Neural crest cell (in vitro differentiated cells): ENCODE results near the gene FUZ. TPM values are rescaled to one million over a fixed set of nuclear protein-coding genes. Genes with fewer than 3 reads are reported as not detected.

Source experiments
- DNase-seq: peaks from one replicate; pipeline ENCODE4 v3.0.0; 2021; ENCODE audit warnings: low read depth, mixed read lengths, low spot score
- H3K27ac Mint-ChIP-seq: one replicate; pipeline ENCODE4 v1.8.0; 2021; ENCODE audit warnings: mild to moderate bottlenecking, mixed read lengths; ENCODE audit not compliant: unreplicated experiment
- H3K27me3 Mint-ChIP-seq: 2 replicates; pipeline ENCODE4 v1.8.0; 2021; ENCODE audit warnings: low read depth, mild to moderate bottlenecking, mixed read lengths
- H3K36me3 Mint-ChIP-seq: 2 replicates; pipeline ENCODE4 v1.8.0; 2021; ENCODE audit warnings: low read depth, mild to moderate bottlenecking, mixed read lengths
- H3K4me1 Mint-ChIP-seq: 2 replicates; pipeline ENCODE4 v1.8.0; 2021; ENCODE audit warnings: mixed read lengths
- H3K4me3 Mint-ChIP-seq: one replicate; pipeline ENCODE4 v1.8.0; 2021; ENCODE audit warnings: mild to moderate bottlenecking, mixed read lengths
- H3K9me3 Mint-ChIP-seq: 2 replicates; pipeline ENCODE4 v1.8.0; 2021; ENCODE audit warnings: mixed read lengths
- CTCF ChIP-seq: fragments of 200-600 bp; sonication (generic); conservative IDR thresholded peaks from 2 replicates; pipeline ENCODE4 v1.5.0; 2021; ENCODE audit warnings: antibody characterized with exemption, mild to moderate bottlenecking
- total RNA-seq: library from RNA; stranded (reverse); gene quantifications from 2 replicates; pipeline ENCODE4 v1.2.1, GENCODE V29; 2021

FUZ gene
- total RNA-seq, 1 donor from 2014 or later = 38.0 TPM

GRCh38 chr19:49800771-49801170, 12.3 kb downstream of the FUZ start:
- DNase-seq = no peak
- Mint-ChIP-seq H3K27ac (no peak overlapping the region), H3K4me3 (peak overlapping the region; percentile 57), H3K9me3 (no peaks in the 10 kb centered on the region), H3K36me3 (peaks cover 7% of the 10 kb centered on the region), H3K4me1 (peaks cover 4% of the 10 kb centered on the region), H3K27me3 (no peaks in the 10 kb centered on the region)
- TF ChIP-seq CTCF = no peak

- Mint-ChIP-seq H3K36me3 (peaks cover 7% of the 10 kb centered on the region), H3K27ac (no peak overlapping the region), H3K9me3 (no peaks in the 10 kb centered on the region), H3K4me1 (peaks cover 4% of the 10 kb centered on the region), H3K4me3 (no peak overlapping the region), H3K27me3 (no peaks in the 10 kb centered on the region)
- no peak for DNase-seq
- TF ChIP-seq CTCF = peak; percentile 31
These were observed 13.2 kb downstream of the FUZ start for GRCh38 chr19:49799798-49800376.

GRCh38 chr19:49799271-49799797, 13.8 kb downstream of the FUZ start:
- no peak for DNase-seq
- peaks cover 4% of the 10 kb centered on the region for H3K4me1 Mint-ChIP-seq
- no peak overlapping the region for H3K4me3 Mint-ChIP-seq
- peaks cover 7% of the 10 kb centered on the region for H3K36me3 Mint-ChIP-seq
- H3K27ac Mint-ChIP-seq = no peak overlapping the region
- H3K9me3 Mint-ChIP-seq = no peaks in the 10 kb centered on the region
- no peak for TF ChIP-seq CTCF
- H3K27me3 Mint-ChIP-seq = no peaks in the 10 kb centered on the region

DNA sequence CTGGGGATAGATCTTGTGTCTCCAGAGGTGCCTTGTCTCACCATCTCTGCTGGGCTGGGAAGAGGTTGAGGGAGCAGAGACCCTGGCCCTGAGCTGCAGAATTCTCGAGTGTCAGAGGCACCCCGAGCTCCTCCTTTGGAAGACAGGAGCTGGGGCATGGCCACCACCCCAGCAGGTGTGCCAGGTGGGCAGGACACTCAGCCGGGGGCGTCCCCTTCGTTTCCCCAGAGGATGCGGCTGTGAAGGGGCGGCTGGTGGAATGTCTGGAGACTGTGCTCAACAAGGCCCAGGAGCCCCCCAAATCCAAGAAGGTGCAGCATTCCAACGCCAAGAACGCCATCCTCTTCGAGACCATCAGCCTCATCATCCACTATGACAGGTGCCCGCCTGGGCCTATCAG, 14.5 kb downstream of the FUZ start:
- TF ChIP-seq CTCF = no peak
- Mint-ChIP-seq H3K36me3 (peaks cover 7% of the 10 kb centered on the region), H3K27ac (no peak overlapping the region), H3K4me1 (peaks cover 4% of the 10 kb centered on the region), H3K9me3 (no peaks in the 10 kb centered on the region), H3K4me3 (no peak overlapping the region), H3K27me3 (no peaks in the 10 kb centered on the region)
- DNase-seq = no peak

- Mint-ChIP-seq H3K27me3 (no peaks in the 10 kb centered on the region), H3K9me3 (no peaks in the 10 kb centered on the region), H3K4me3 (no peak overlapping the region), H3K36me3 (peaks cover 8% of the 10 kb centered on the region), H3K4me1 (no peaks in the 10 kb centered on the region), H3K27ac (no peak overlapping the region)
- no peak for TF ChIP-seq CTCF
- DNase-seq = no peak
These were observed 17.5 kb downstream of the FUZ start for GRCh38 chr19:49795615-49796014.
